HG03095 (cell line): Measurements from ENCODE around the gene BBX.

Experiments used
- ATAC-seq: cut with Tn5 transposase; IDR thresholded peaks from one replicate; pipeline ENCODE4 v1.9.1; 2021; ENCODE audit warnings: moderate library complexity; ENCODE audit not compliant: unreplicated experiment

BBX gene

DNA sequence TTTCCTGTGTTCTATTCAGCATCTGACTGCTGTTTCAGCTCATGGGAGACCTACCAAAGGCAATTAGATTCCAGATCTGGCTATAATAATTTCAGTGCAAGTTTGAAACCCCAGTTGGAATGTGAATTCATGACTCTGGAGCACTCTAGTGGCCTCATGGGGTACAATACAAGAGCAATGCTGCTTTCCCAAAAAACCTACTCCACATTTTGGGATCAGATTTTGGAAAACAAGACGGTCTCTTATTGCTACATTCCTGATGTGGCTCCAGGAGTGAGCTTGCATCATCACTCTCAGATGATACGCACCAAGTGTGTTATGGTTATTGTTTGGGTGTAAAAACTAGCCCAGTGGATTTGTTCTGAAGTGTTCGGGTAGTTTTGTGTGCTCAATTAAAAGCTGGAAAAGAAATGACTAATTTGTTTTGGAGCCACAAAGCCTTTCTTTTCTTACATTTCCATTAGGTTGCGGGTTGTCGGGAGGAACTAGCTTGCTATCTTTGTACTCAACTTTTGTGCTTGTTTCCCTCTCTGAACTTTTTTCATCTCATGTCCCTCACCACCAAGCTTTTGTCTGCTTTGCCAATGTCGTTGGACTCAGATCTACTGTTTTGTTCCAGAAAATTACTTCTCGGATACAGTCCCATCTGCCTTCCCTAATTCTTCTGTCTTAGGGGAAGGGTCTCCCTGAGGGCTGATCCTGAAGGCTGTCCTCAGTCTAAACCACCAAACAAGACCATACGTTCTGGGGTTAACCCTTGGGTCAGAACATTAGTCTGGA lies 272.1 kb downstream of the BBX start:
- ATAC-seq, result no peak

DNA sequence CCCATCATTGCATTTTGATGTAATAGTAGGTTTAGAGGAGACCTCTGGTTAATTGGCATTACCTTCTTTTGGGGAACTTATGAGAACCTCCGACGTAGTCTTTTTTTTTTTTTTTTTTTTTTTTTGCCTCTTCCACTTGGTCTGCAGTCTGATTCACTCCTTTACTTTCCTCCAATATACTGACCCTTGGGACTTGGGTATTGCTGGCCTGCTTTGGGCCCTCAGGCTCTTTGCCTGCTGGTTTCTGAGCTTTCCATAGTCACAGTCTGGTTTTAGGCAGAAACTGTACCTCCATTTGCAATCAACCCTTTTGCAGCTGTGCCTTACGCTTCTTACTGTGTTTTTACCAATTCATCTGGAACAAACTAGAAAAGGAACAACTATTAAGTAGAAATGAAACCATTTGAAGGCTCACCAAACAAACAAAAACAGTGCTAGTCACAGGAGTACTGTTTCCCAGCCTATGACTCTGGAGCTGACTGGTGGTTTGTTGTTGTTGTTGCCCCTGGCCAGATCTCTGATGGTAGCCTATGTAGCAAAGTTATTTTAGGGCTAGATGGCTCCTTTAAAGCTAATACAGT lies 272.8 kb downstream of the BBX start:
- no peak for ATAC-seq

DNA sequence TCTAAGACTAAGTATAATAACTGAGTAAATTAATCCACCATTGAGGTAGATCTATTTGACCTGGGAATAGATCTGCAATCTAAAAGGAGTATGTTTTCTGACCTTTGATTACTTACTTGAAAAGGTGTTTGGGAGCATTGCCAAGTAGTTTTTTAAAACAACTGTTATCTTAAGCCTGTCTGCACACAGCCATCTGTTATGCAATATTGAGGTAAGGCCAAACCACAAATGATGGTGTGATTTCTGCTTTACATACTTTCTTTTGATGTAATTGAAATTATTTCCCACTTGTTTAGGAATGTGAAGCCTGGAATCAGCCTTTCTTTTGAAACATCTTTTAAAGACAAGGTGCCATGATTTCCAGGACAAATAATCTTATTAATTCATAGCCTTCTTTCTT lies 274.0 kb downstream of the BBX start:
- no peak for ATAC-seq

DNA sequence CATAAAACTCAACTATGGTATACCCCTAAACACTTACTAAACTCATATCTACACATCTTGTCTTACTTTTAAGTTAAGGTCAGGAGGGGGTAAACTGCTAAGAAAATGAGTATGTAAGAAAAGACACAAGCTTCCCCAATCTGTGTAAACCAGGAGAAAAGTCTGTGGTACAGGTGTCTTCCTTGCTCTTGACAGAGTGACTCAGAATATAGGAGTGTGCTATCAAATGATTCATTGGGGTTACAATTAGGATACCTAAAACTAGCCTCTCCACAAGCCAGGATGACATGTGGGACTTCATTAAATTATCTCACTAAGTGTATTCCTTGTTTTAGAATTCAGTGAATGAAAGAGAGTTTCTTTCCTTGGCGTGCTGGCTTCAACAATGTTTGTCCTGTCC lies 274.8 kb downstream of the BBX start:
- no peak for ATAC-seq

DNA sequence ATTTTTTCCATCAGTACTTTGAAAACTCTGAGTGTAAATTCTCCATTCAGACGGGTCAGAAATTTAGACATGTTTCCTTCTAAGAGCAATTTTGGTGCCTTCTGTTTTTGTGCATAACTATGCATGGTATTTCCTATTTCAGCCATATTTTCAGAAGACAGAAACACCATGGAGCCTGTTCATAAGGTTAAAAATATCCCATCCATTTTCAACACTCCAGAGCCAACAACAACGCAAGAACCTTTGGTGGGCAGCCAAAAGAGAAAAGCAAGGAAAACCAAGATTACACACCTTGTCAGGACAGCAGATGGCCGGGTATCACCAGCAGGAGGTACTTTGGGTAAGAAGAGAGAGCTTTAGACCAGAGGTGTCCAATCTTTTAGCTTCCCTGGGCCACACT lies 275.6 kb downstream of the BBX start:
- ATAC-seq, result no peak

DNA sequence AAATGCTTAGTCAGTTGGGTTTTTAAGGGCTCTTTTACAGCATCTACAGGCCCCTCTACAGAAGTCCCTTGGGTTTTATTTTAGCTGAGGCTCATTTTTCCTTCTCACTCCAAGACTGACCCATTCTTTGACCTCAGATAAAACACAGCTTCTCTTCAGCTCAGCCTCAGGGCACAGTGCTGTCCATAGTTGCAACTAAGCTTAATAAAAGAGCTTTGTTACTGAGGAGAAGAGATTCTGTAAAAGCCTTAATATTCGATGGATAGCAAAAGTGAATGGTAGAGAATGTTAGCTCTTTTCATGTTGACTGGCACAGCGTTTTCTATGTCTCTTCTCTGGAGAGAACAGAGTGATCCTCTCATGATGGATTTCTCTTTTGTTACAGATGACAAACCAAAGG lies 277.9 kb downstream of the BBX start:
- ATAC-seq, result no peak

DNA sequence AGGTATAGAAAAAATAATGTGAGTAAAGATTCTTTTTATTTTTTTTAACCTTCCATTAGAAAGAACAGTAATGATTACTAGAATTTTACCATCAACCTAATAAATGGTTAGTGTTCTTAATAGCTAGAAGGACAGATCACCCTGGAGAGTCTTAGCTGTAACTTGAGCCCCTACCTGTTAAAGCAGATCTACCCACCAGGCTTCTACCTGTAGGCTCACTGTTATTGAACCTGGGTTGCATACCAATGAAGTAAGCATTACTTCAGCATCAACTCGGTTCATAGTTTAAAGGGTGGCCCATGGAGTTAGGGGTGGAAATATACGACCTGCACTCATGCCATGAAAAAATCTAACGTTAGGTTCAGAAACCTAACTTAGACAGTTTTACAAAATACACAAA lies 280.4 kb downstream of the BBX start:
- no peak for ATAC-seq

DNA sequence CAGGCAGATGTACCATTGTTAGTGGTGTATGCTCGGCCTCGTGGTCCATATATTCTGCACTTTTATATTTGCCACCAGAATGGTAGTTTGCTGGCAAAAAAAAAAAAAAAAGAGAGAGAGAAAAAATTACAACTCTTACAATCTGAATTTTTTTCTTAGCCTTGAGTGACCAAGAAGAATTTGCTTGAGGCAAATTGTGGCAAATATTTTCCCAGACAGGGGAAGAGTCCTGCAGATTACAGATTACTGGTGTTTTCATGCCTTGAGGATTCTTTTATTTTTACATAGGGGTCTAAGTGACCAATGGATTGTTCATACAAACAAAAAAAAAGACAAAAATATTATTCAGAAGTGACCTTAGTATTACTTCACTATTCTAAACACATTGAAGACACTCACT lies 283.3 kb downstream of the BBX start:
- no peak for ATAC-seq

DNA sequence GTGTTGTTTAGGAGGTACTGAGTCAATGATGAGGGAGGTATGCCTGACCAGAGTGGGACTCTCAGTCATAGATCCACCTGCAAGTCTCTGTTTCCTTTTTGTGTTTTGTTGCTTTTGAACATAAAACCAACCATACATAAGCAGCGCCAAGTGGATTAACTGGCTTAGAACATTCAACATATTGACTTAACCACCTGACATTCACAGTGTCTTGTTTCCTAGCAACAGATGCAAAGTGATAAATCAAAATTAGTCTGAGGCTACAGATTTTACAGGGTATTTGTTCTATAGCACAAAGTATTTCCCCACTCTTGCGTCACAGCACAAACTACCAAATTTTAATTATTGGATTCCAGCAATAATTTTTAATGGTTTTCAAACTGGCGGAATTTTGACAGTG lies 283.8 kb downstream of the BBX start:
- ATAC-seq, result no peak

DNA sequence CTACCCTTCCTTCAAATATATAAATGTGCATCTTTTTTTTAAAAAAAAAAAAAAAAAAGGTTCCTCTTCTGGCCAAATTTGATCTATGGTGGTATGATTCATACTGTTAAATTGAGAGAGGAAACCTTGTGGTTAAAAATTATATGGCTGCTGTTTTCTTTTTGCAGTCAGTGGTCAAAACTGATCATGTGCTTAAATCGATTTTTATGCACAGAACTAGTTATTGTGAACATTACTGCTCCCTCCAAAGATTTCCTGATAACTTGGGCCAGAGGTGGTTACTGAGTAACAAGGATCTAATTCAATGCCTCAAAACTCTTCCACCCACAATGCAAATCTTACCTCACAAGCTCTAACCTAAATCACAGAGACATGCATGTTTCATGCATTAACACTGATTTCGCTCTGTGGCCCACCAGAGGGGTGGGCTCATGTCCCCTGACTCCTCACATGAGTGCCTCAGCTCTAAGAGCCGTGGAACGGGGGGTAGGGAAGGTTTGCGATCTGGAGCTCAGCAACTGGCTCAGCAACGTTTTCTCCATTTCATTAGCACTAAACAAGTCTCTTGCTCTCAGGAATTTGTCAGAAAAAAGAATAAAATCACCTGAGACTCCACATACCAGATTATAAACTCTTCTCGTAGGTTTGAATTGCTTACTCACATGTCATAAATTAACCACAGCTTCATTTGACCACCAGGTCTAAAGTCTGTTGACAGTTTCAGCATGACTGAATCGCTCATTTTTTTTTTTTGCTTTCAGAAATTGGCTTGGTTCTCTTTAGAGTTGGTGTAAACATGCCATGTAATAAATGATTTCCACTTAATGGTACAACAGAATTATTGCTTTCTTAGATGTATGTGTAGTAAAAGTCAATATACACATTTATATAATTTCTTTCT lies 287.7 kb downstream of the BBX start:
- no peak for ATAC-seq

DNA sequence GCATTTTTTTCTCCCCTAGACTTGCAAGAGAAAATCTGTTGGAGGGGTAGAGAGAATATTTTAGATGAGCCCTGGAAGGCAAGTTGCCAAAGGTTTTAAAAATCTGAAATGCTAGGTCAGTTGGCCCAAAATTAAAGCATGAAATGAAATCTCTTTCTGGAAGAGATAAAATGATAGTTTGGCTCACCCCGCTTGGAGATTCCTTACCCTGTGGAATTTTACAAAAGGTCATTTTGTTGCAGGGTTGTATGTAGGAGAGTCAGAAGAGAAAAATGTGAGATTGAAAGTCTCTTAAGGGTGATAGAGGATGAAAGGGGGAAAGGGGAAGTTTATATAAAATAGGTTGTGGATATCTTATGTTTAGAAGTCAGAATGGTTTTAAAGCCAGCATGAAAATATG lies 290.3 kb downstream of the BBX start:
- no peak for ATAC-seq

DNA sequence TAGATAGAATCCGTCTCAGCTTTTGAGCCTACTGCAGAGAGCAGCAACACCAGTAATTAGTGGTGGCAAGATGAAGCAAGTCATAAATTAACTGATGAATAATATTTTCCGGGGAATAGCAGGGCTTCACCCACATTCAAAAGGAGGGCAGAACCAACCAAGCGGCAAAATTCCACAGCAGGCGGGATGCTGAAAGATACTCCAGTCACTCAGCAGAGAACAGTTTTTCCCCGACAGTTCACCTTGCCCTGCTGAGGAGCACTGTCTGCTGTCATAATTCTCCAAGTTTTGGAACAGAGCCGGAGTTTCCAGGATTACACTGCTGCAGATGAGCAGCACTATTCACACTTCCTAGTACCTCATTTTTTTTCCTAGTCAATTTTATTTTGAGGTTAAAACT lies 293.3 kb downstream of the BBX start:
- ATAC-seq, result no peak

DNA sequence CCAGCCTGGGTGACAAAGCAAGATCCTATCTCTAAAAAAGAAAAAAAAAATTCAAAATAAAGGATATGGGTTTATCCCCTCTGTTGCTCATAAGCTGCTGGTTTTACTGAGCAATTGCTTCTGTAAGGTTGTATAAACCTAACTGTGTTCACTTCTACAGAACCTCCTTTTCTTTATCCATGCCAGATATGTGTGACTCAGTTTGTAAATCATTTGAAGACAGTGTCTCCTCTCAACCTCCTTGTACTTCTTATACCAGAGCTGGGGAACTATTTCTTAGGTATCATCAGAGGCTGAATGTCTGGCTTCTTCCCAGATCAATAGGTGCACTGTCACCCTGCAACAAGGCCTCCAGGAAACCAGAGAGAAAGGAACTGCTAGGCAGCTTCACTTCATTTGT lies 294.3 kb downstream of the BBX start:
- no peak for ATAC-seq

DNA sequence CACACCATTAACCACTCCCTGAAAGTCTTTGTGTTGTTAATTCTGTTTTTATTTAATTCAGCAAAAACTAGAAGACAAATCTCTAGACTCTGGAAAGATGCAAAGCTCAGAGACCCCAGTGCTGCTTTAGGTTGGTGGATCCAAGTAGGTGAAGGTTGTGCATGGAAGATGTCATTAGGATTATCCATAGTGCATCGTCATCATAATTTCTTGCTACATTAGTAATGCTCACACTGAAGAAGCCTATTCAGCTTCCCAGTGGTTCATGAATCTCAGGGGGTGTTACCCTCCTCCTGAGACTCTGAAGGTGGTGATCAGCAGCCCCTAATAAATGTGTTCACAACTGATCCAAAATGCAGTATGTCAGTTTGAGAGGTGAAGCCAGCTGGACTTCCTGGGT lies 295.3 kb downstream of the BBX start:
- no peak for ATAC-seq

DNA sequence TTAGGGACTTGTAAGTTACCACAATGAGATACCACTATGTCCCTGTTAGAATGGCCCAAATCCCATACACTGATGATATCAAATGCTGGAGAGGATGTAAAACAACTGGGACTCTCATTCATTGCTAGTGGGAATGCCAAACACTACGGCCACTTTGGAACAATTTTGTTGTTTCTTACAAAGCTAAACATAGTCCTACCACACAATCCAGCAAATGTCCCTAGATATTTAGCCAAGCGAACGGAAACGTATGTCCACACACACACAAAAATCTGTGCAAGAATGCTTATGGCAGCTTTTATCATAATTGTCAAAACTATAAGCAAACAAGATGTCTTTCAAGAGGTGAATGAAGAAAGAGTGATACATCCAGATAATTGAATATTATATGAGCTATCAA lies 296.9 kb downstream of the BBX start:
- ATAC-seq, result no peak

DNA sequence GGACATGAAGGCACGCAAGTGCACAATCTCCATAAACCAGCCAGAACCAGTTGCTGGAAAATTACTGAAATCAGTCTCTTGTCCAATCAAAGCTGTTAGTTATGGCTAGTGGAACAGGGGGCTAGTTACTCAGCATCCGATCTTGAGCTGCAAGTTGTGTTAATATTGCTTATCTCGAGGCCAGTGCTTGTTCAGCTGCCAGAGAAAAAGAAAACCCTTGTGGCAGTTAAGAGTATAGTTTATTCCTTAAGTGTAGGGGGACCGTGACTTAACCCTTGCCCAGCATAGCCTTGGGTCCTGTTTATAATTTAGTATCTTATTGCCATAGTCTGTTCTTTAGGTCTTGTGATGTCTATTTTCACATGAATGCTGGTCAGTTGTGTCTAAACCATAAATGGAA lies 299.5 kb downstream of the BBX start:
- no peak for ATAC-seq

DNA sequence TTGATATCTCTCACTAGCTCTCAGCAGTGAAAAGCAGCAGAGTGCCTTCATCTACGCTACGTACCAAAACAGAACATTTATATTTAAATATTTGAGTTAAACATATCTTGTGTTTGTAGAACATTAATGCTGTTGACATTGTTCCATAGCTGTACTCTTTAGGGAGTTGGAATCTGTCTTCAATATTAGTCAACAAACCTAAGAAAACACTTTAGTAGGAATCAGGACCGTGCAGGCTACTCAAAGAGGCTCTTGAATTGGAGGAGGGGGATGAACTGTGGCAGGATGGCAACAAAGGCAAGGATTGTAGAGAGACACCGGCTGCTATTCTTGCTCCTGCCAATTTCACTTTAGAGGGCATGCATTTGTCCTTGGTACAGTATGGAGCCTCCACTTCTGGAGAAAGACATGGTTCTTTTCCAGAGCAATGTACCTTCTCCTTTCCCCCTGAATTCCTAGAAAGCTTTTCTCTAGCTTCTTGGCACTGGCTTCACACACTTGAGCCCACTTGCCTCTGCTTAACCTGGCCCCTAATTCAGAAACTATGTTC lies 302.1 kb downstream of the BBX start:
- no peak for ATAC-seq

DNA sequence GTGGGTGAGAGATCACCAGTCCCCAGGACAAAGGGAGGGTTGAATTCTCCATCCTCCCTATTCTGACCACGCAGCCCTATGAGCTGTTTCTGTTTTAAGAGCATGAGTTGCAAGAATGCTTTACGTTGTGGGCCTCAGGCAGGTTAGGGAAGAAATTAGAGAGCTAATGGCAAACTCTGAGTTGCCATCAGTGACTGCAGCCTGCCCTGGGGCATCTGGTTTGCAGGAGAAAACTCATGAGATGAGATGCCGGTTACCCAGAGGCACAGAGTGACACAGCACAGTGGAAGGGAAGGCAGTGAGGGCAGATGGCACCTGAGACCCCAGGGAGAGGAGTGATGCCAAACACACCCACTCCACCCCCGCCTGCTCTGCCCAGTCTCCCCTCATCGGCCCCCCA lies 302.8 kb downstream of the BBX start:
- no peak for ATAC-seq

DNA sequence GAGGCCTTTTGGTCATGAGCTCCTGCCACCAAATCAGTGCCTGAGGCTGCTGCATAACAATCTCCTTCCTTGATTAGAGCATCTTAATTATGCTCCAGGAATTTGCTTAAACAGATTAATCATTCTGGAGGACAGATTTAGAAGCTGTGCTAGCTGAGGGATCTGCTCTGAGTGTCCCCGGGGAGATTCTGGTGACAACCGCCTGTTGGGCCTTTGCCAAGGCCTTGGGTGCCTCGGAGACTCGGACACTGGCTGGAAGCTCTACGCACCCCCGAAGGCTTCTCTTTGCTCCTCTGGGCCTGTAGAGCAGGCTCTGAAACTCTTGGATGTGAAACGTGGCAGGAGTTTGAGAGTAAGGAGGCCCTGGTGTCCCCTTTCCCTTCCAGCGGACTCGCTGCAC lies 304.0 kb downstream of the BBX start:
- ATAC-seq, result no peak

DNA sequence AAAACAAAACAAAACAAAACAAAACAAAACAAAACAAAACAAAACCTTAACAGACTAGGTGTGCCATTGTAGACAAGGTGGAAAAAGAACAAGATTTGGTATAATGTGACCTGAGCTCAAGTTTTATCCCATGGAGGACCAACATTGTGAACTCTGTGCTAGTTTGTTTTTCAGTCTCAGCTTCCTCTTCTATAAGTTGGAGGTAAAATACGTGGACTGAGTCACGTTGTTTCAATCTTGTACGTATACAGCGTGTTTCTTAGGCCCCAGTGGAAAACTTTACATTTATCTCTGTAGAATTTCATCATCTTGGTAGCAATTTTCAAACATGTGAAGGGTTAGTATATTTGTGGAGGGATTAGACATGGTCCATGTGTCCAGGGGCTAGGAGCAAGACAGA lies 306.4 kb downstream of the BBX start:
- ATAC-seq, result no peak

DNA sequence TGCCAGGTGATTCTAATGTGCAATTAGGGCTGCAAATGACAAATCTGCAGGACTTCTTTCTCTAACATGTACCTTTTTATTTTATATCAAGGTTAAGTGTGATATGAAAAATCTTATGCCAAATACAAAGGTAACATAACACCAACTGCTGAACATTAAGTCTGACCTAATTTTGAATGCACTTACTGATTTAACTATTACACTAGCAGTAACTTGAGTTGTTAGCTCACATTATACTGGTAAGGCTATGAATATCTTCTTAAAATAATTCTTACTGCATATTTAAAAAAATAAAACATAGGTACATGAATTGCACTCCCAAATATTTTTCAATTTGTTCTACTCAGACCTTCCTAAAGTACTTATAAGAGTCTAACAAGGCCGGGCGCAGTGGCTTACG lies 308.8 kb downstream of the BBX start:
- ATAC-seq, result no peak

DNA sequence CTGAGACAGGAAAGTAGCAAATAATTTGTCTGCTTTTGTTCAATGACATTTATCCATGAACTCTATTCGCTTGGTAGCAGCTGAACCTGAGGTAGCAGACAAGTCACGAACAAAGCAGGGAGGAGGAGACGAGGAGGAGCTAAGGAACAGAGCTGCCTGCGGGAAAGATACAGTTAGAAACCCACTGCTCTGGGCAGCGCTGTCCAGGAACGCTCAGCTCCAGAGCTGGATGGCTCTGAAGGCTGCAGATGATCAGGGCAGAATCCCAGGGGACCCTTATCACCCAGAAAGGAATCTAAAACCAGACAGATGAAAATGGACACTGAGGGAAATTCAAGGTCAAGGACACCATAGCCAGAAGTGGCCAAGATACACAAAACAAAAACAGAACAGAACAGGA lies 310.3 kb downstream of the BBX start:
- ATAC-seq, result no peak
